Cardiac fibroblast (primary cell): ENCODE data around the gene SPEF2.

Experiments
- DNase-seq, 2 donors: peaks; one replicate each; pipeline versions ENCODE4 v3.0.0 to v3.0.0-alpha.2; 2010; ENCODE audit warnings: low read depth in 2 of 2
- H3K4me3 ChIP-seq, 2 donors: replicated peaks in 1 of 2; 1 replicate in 1 of 2; 2 replicates in 1 of 2; pipeline ENCODE4 v1.5.1; 2011; ENCODE audit warnings: low read depth in 2 of 2, low read length in 2 of 2, mild to moderate bottlenecking in 2 of 2, moderate library complexity in 1 of 2
- CTCF ChIP-seq: IDR thresholded peaks from one replicate; pipeline ENCODE4 v1.5.1; 2011; ENCODE audit warnings: low read depth, mild to moderate bottlenecking, low read length, inconsistent platforms

SPEF2 gene

GRCh38 chr5:35781181-35781790 lies 163.6 kb downstream of the SPEF2 start:
- H3K4me3 ChIP-seq = no peak overlapping the region
- TF ChIP-seq CTCF = no peak
- DNase-seq = no peak

GRCh38 chr5:35783551-35783950 lies 165.9 kb downstream of the SPEF2 start:
- DNase-seq = no peak
- TF ChIP-seq CTCF = no peak

GRCh38 chr5:35785601-35786085 lies 168.0 kb downstream of the SPEF2 start:
- DNase-seq = no peak
- H3K4me3 ChIP-seq = no peak overlapping the region
- TF ChIP-seq CTCF = no peak

More at GRCh38 chr5:35783551-35783950, 165.9 kb downstream of the SPEF2 start:
- H3K4me3 ChIP-seq = no peak overlapping the region

GRCh38 chr5:35788724-35789123 lies 171.1 kb downstream of the SPEF2 start:
- H3K4me3 ChIP-seq = no peak overlapping the region
- no peak for TF ChIP-seq CTCF
- DNase-seq = no peak

- TF ChIP-seq CTCF = no peak
- peak in 1 of 2 donors; percentile 60 for DNase-seq
- no peak overlapping the region for H3K4me3 ChIP-seq
Measured at GRCh38 chr5:35789732-35790456, 172.2 kb downstream of the SPEF2 start.

- no peak for TF ChIP-seq CTCF
- no peak overlapping the region for H3K4me3 ChIP-seq
- no peak for DNase-seq
Measured at GRCh38 chr5:35790457-35790822, 172.8 kb downstream of the SPEF2 start.

GRCh38 chr5:35794328-35794619 lies 176.6 kb downstream of the SPEF2 start:
- H3K4me3 ChIP-seq = no peak overlapping the region
- TF ChIP-seq CTCF = no peak
- DNase-seq = no peak
